ENCODE data around the gene EHBP1L1. TPM values are rescaled to one million over a fixed set of nuclear protein-coding genes. Genes with fewer than 3 reads are reported as not detected.

The EHBP1L1 gene
- total RNA-seq, 2 donors from 2014 or later = 20.5 to 85.3 TPM

GRCh38 chr11:65586676-65587075 lies 10.8 kb downstream of the EHBP1L1 start:
- Histone ChIP-seq H3K4me3 (no peak overlapping the region), H3K27me3 (no peaks in the 10 kb centered on the region), H3K4me1 (peaks cover 0 to 49% of the 10 kb centered on the region in 2 donors), H3K9me3 (no peaks in the 10 kb centered on the region), H3K36me3 (peaks cover 33% of the 10 kb centered on the region), H3K27ac (peak overlapping the region; percentile 42 to 70)
- TF ChIP-seq CTCF (IDR thresholded peaks at IDR 0.05) = no peak
- no peak for DNase-seq (ENCODE audit: low spot score)

- H3K4me3 ChIP-seq = no peak overlapping the region
- TF ChIP-seq CTCF (IDR thresholded peaks at IDR 0.05) = peak; percentile 31 to 59
- peaks cover 0 to 63% of the 10 kb centered on the region in 2 donors for H3K4me1 ChIP-seq
- peak overlapping the region; percentile 70 for H3K27ac ChIP-seq
- H3K9me3 ChIP-seq = no peaks in the 10 kb centered on the region
- DNase-seq (ENCODE audit: low spot score) = no peak
- H3K36me3 ChIP-seq = peaks cover 34% of the 10 kb centered on the region
- no peaks in the 10 kb centered on the region for H3K27me3 ChIP-seq
Observed at GRCh38 chr11:65588199-65589054, 12.6 kb downstream of the EHBP1L1 start.

- Histone ChIP-seq H3K4me1 (peaks cover 0 to 70% of the 10 kb centered on the region in 2 donors), H3K36me3 (peaks cover 28% of the 10 kb centered on the region)
Observed at GRCh38 chr11:65589444-65590239, 13.8 kb downstream of the EHBP1L1 start.

GRCh38 chr11:65590240-65590738 lies 14.4 kb downstream of the EHBP1L1 start:
- TF ChIP-seq CTCF (IDR thresholded peaks at IDR 0.05) = no peak
- DNase-seq (ENCODE audit: low spot score) = no peak
- Histone ChIP-seq H3K4me1 (peaks cover 0 to 70% of the 10 kb centered on the region in 2 donors), H3K4me3 (no peak overlapping the region), H3K36me3 (peaks cover 28% of the 10 kb centered on the region), H3K27ac (no peak overlapping the region), H3K27me3 (no peaks in the 10 kb centered on the region), H3K9me3 (no peaks in the 10 kb centered on the region)

More at GRCh38 chr11:65589444-65590239, 13.8 kb downstream of the EHBP1L1 start:
- Histone ChIP-seq H3K27ac (no peak overlapping the region), H3K27me3 (no peaks in the 10 kb centered on the region), H3K4me3 (no peak overlapping the region), H3K9me3 (no peaks in the 10 kb centered on the region)
- no peak for DNase-seq (ENCODE audit: low spot score)
- no peak for TF ChIP-seq CTCF (IDR thresholded peaks at IDR 0.05)

GRCh38 chr11:65591939-65592857 lies 16.3 kb downstream of the EHBP1L1 start:
- peak overlapping the region; percentile 63 to 74 for H3K27ac ChIP-seq
- peaks cover 28% of the 10 kb centered on the region for H3K36me3 ChIP-seq
- peak in 1 of 2 donors; percentile 43 for TF ChIP-seq CTCF (IDR thresholded peaks at IDR 0.05)
- H3K27me3 ChIP-seq = no peaks in the 10 kb centered on the region
- no peaks in the 10 kb centered on the region for H3K9me3 ChIP-seq
- peak overlapping the region; percentile 18 to 42 for H3K4me3 ChIP-seq
- DNase-seq (ENCODE audit: low spot score) = no peak
- H3K4me1 ChIP-seq = peaks cover 0 to 51% of the 10 kb centered on the region in 2 donors

All from right atrium auricular region (tissue), 2 donors.